Endothelial cell of umbilical vein (primary cell): ENCODE data around the gene MTFR1L.

ENCODE experiments used
- EZH2 ChIP-seq: IDR thresholded peaks from 2 replicates; pipeline ENCODE4 v1.6.1; 2012; ENCODE audit warnings: borderline replicate concordance, low read depth, mild to moderate bottlenecking, moderate library complexity, low read length, inconsistent platforms; ENCODE audit not compliant: severe bottlenecking
- TF ChIP-seq, protein P1 (sequence below), 2 donors: IDR thresholded peaks; 1 replicate in 1 of 2; 2 replicates in 1 of 2; pipeline ENCODE4 v1.5.1; 2011; ENCODE audit warnings: low read length in 2 of 2, mild to moderate bottlenecking in 2 of 2, moderate library complexity in 2 of 2, control low read depth in 1 of 2, inconsistent platforms in 1 of 2, low read depth in 1 of 2; ENCODE audit not compliant: insufficient read depth in 1 of 2; ENCODE audit errors: extremely low read depth in 1 of 2
- TF ChIP-seq, protein P2 (sequence below): IDR thresholded peaks from 2 replicates; pipeline ENCODE4 v1.6.1; 2011; ENCODE audit not compliant: insufficient read depth, insufficient read length

DNA sequence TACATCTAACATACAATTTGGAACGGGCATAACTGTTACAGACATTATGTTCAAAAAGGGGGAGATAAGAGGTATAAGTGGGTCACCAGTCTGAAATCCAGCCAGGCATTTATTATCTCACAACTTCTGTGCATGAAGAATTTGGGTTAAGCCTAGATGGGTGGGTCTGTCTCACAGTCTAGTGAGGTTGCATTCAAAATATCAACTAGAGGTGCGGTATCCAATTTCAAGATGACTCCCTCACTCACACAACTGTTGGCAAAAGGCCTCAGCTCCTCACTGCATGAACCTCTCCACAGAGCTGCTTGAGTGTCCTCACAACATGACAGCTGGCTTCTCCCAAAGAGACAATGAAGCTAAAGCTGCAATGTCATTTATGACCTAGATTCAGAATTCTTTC lies 34.8 kb downstream of the MTFR1L start:
- TF ChIP-seq, protein P1, sequence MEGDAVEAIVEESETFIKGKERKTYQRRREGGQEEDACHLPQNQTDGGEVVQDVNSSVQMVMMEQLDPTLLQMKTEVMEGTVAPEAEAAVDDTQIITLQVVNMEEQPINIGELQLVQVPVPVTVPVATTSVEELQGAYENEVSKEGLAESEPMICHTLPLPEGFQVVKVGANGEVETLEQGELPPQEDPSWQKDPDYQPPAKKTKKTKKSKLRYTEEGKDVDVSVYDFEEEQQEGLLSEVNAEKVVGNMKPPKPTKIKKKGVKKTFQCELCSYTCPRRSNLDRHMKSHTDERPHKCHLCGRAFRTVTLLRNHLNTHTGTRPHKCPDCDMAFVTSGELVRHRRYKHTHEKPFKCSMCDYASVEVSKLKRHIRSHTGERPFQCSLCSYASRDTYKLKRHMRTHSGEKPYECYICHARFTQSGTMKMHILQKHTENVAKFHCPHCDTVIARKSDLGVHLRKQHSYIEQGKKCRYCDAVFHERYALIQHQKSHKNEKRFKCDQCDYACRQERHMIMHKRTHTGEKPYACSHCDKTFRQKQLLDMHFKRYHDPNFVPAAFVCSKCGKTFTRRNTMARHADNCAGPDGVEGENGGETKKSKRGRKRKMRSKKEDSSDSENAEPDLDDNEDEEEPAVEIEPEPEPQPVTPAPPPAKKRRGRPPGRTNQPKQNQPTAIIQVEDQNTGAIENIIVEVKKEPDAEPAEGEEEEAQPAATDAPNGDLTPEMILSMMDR (IDR thresholded peaks at IDR 0.05; ENCODE audit: extremely low read depth in 1 of 2, insufficient read depth in 1 of 2, low read depth in 1 of 2, low read length in 2 of 2): no peak
- TF ChIP-seq, protein P2, sequence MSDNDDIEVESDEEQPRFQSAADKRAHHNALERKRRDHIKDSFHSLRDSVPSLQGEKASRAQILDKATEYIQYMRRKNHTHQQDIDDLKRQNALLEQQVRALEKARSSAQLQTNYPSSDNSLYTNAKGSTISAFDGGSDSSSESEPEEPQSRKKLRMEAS: no peak
- TF ChIP-seq EZH2: no peak
